A549 (cell line): Measurements from ENCODE around the gene PARP1. TPM values are rescaled to one million over a fixed set of nuclear protein-coding genes. Genes with fewer than 3 reads are reported as not detected.
A peak's percentile ranks its signal among the peaks of the same experiment; 100 is the strongest.

Experiments used
- ATAC-seq, 2 experiments: fragments of 200-7000 bp in 1 of 2; fragments of >200 bp in 1 of 2; cut with Nextera tagmentation in 1 of 2; cut with Tn5 transposase in 1 of 2; 3 replicates each; pipeline versions ENCODE4 v1.8.0 to v1.9.1; 2018 to 2020; ENCODE audit warnings: mild to moderate bottlenecking in 1 of 2, moderate library complexity in 1 of 2
- CTCF ChIA-PET: fragments of 300-600 bp; sonication (Branson Sonifier 250); formaldehyde crosslinking; extraction: SDS; loops from one replicate; lab custom pipeline; 2021; ENCODE audit warnings: antibody characterized with exemption, inconsistent platforms; lab: Yijun Ruan, JAX
- POLR2A ChIA-PET: fragments of 350-600 bp; formaldehyde crosslinking; extraction: SDS; loops from one replicate; lab custom pipeline; 2021; ENCODE audit warnings: antibody characterized with exemption, inconsistent platforms; lab: Yijun Ruan, JAX
- DNase-seq, 2 experiments: peaks; one replicate each; pipeline versions ENCODE4 v3.0.0 to v3.0.0-alpha.2; 2011 to 2016; ENCODE audit warnings: low read depth in 1 of 2, low spot score in 1 of 2
- FAIRE-seq: peaks from 2 replicates; lab custom pipeline; 2011; peaks lifted over from hg19 to GRCh38; lab: Jason Lieb, UNC
- H3K27ac ChIP-seq, 2 experiments: fragments of >200 bp; sonication (Bioruptor Twin); formaldehyde crosslinking; 3 replicates each; pipeline ENCODE4 v1.5.1; 2016 to 2017
- H3K4me1 ChIP-seq: fragments of >200 bp; sonication (Bioruptor Twin); formaldehyde crosslinking; 3 replicates; pipeline ENCODE4 v1.6.1; 2016
- H3K4me2 ChIP-seq: fragments of >200 bp; sonication (Bioruptor Twin); formaldehyde crosslinking; 3 replicates; pipeline ENCODE4 v1.6.1; 2016
- H3K4me3 ChIP-seq: fragments of >200 bp; sonication (Bioruptor Twin); formaldehyde crosslinking; 3 replicates; pipeline ENCODE4 v1.5.1; 2016
- H3K9me3 ChIP-seq: fragments of >200 bp; sonication (Bioruptor Twin); formaldehyde crosslinking; 3 replicates; pipeline ENCODE4 v1.6.1; 2016
- CBX2 ChIP-seq: fragments of 200-600 bp; sonication (generic); IDR thresholded peaks from 2 replicates; pipeline ENCODE4 v1.6.1; 2016; ENCODE audit warnings: low read depth, mild to moderate bottlenecking, borderline replicate concordance
- CBX8 ChIP-seq: fragments of 200-600 bp; sonication (generic); IDR thresholded peaks from 2 replicates; pipeline ENCODE4 v1.6.1; 2016
- EHF ChIP-seq: fragments of 250-450 bp; sonication (Bioruptor Pico); IDR thresholded peaks from 2 replicates; pipeline ENCODE4 v1.5.0; 2020; ENCODE audit warnings: mild to moderate bottlenecking
- EP300 ChIP-seq, 2 experiments: fragments of >200 bp; sonication (Bioruptor Twin); formaldehyde crosslinking; IDR thresholded peaks; 2 replicates in 1 of 2; 3 replicates in 1 of 2; pipeline ENCODE4 v1.6.1; 2016 to 2017
- ESRRA ChIP-seq: fragments of 150-350 bp; IDR thresholded peaks from 2 replicates; pipeline ENCODE4 v1.6.1; 2014; ENCODE audit warnings: mild to moderate bottlenecking, low read length, borderline replicate concordance
- FOSB ChIP-seq: fragments of 250-450 bp; sonication (Bioruptor Pico); IDR thresholded peaks from 2 replicates; pipeline ENCODE4 v1.5.0; 2020; ENCODE audit warnings: mild to moderate bottlenecking, moderate library complexity
- FOSL2 ChIP-seq, 2 experiments: fragments of 450-650 bp in 1 of 2; fragments of >200 bp in 1 of 2; sonication (Bioruptor Twin) in 1 of 2; formaldehyde crosslinking; IDR thresholded peaks; 2 replicates each; pipeline versions ENCODE4 v1.5.0 to v1.6.1; 2016 to 2020; ENCODE audit warnings: mild to moderate bottlenecking in 1 of 2, moderate library complexity in 1 of 2
- HEYL ChIP-seq: fragments of 250-450 bp; sonication (Bioruptor Pico); IDR thresholded peaks from 2 replicates; pipeline ENCODE4 v1.8.0; 2021; ENCODE audit warnings: mild to moderate bottlenecking, moderate library complexity
- HOXA7 ChIP-seq: fragments of 250-450 bp; sonication (Bioruptor Pico); IDR thresholded peaks from 2 replicates; pipeline ENCODE4 v1.5.0; 2020; ENCODE audit warnings: mild to moderate bottlenecking, moderate library complexity
- HOXB13 ChIP-seq: fragments of 250-450 bp; sonication (Bioruptor Pico); IDR thresholded peaks from 2 replicates; pipeline ENCODE4 v1.5.0; 2020; ENCODE audit warnings: low read depth, mild to moderate bottlenecking, moderate library complexity
- HOXB5 ChIP-seq: fragments of 250-450 bp; sonication (Bioruptor Pico); IDR thresholded peaks from 2 replicates; pipeline ENCODE4 v1.5.0; 2020; ENCODE audit warnings: mild to moderate bottlenecking, moderate library complexity
- KDM1A ChIP-seq: fragments of 200-600 bp; sonication (generic); IDR thresholded peaks from 2 replicates; pipeline ENCODE4 v1.6.1; 2016; ENCODE audit warnings: low read depth, mild to moderate bottlenecking
- MAZ ChIP-seq: fragments of 150-350 bp; IDR thresholded peaks from 2 replicates; pipeline ENCODE4 v1.6.1; 2014; ENCODE audit warnings: antibody characterized with exemption, low read depth, low read length, borderline replicate concordance
- MYC ChIP-seq: IDR thresholded peaks from 2 replicates; pipeline ENCODE4 v1.6.1; 2012; ENCODE audit warnings: mild to moderate bottlenecking, inconsistent platforms, low read length, improper control_type of control experiment, borderline replicate concordance
- NPAS2 ChIP-seq: fragments of 250-450 bp; sonication (Bioruptor Pico); IDR thresholded peaks from 2 replicates; pipeline ENCODE4 v1.8.0; 2022; ENCODE audit warnings: mild to moderate bottlenecking, moderate library complexity, borderline replicate concordance
- PHF8 ChIP-seq: fragments of 200-600 bp; sonication (generic); IDR thresholded peaks from 2 replicates; pipeline ENCODE4 v1.6.1; 2016; ENCODE audit warnings: low read depth, mild to moderate bottlenecking, antibody characterized with exemption, moderate library complexity, borderline replicate concordance
- POLR2A ChIP-seq: IDR thresholded peaks from 2 replicates; pipeline ENCODE4 v1.6.1; 2012; ENCODE audit warnings: mild to moderate bottlenecking, low read length
- RAD21 ChIP-seq, 2 experiments: fragments of >200 bp in 1 of 2; sonication (Bioruptor Twin) in 1 of 2; formaldehyde crosslinking in 1 of 2; IDR thresholded peaks in 1 of 2; conservative IDR thresholded peaks in 1 of 2; 2 replicates in 1 of 2; 3 replicates in 1 of 2; pipeline ENCODE4 v1.6.1; 2012 to 2018; ENCODE audit warnings: inconsistent platforms in 1 of 2
- RARB ChIP-seq: fragments of 250-450 bp; sonication (Bioruptor Pico); IDR thresholded peaks from 2 replicates; pipeline ENCODE4 v1.8.0; 2021; ENCODE audit warnings: mild to moderate bottlenecking, moderate library complexity
- RCOR1 ChIP-seq: fragments of 150-350 bp; IDR thresholded peaks from 2 replicates; pipeline ENCODE4 v1.6.1; 2014; ENCODE audit warnings: antibody characterized with exemption, low read length, low read depth
- RFX5 ChIP-seq: fragments of 450-650 bp; IDR thresholded peaks from 2 replicates; pipeline ENCODE4 v1.7.1; 2014; ENCODE audit warnings: antibody characterized with exemption, mild to moderate bottlenecking, moderate library complexity
- RNF2 ChIP-seq: fragments of 200-600 bp; sonication (generic); IDR thresholded peaks from 2 replicates; pipeline ENCODE4 v1.6.1; 2016; ENCODE audit warnings: low read depth, mild to moderate bottlenecking, antibody characterized with exemption, moderate library complexity, borderline replicate concordance
- TP53 ChIP-seq: fragments of 250-450 bp; sonication (Bioruptor Pico); IDR thresholded peaks from 2 replicates; pipeline ENCODE4 v1.5.0; 2021; ENCODE audit warnings: mild to moderate bottlenecking, moderate library complexity
- ZFP36 ChIP-seq: fragments of 450-650 bp; IDR thresholded peaks from 2 replicates; pipeline ENCODE4 v1.6.1; 2014; ENCODE audit warnings: borderline replicate concordance; ENCODE audit not compliant: partially characterized antibody
- ZNF302 ChIP-seq: fragments of 250-450 bp; sonication (Bioruptor Pico); IDR thresholded peaks from 2 replicates; pipeline ENCODE4 v1.9.0; 2021; ENCODE audit warnings: inconsistent platforms, mild to moderate bottlenecking, moderate library complexity
- WGBS: methylation state at CpG from one replicate; pipeline ENCODE4 v1.1.6; 2017; ENCODE audit errors: missing lambda C conversion rate; 5-methylcytosine and 5-hydroxymethylcytosine counted together
- polyA plus RNA-seq, 4 experiments: library from polyadenylated mRNA; depleted of rRNA in 3 of 4; stranded (reverse); fragments of >200 nt; fragmentation: RNase III in 1 of 4; extraction: RNeasy Plus Mini Kit Qiagen cat#74134 plus additional on column Dnase treatment in 1 of 4; gene quantifications; 2 replicates in 3 of 4; 3 replicates in 1 of 4; pipeline ENCODE4 v1.2.3, GENCODE V29; 2011 to 2017
- TF ChIP-seq, protein P1 (sequence below): fragments of 150-350 bp; IDR thresholded peaks from 2 replicates; pipeline ENCODE4 v1.6.1; 2014; ENCODE audit warnings: low read depth, mild to moderate bottlenecking, low read length
- TF ChIP-seq, protein P2 (sequence below): IDR thresholded peaks from 2 replicates; pipeline ENCODE4 v1.6.1; 2012; ENCODE audit warnings: low read depth, borderline replicate concordance
- TF ChIP-seq, protein P3 (sequence below): fragments of >200 bp; sonication (Bioruptor Twin); formaldehyde crosslinking; IDR thresholded peaks from 3 replicates; pipeline ENCODE4 v1.6.1; 2016
- TF ChIP-seq, protein P4 (sequence below): fragments of >200 bp; sonication (Bioruptor Twin); formaldehyde crosslinking; IDR thresholded peaks from 2 replicates; pipeline ENCODE4 v1.6.1; 2016
- TF ChIP-seq, protein P5 (sequence below): fragments of 450-650 bp; IDR thresholded peaks from 2 replicates; pipeline ENCODE4 v1.6.1; 2014; ENCODE audit warnings: antibody characterized with exemption
- TF ChIP-seq, protein P6 (sequence below): IDR thresholded peaks from 2 replicates; pipeline ENCODE4 v1.6.1; 2012

The PARP1 gene
- polyA plus RNA-seq, 2 of the 4 experiments (the other 2 are of a cell fraction) = 125 to 134 TPM

DNA sequence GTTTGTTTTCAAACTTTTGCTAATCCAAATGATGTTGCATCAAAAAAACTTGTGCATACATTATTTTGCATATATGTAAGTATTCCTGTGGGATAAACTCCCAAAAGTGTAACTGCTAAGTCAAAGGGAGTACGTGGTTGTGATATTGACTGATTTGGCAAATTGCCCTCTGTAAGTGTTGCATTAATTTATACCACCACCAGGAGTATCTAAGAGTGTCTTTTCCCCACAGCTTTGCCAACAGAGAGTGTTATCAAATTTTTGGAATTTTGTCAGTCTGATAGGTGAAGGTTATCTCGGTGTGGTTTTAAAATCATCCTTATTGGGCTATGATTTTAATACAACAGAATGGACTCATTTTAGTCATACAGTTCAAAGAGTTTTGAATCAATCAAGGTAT, 30.1 kb upstream of the PARP1 start:
- TF ChIP-seq, protein P1, sequence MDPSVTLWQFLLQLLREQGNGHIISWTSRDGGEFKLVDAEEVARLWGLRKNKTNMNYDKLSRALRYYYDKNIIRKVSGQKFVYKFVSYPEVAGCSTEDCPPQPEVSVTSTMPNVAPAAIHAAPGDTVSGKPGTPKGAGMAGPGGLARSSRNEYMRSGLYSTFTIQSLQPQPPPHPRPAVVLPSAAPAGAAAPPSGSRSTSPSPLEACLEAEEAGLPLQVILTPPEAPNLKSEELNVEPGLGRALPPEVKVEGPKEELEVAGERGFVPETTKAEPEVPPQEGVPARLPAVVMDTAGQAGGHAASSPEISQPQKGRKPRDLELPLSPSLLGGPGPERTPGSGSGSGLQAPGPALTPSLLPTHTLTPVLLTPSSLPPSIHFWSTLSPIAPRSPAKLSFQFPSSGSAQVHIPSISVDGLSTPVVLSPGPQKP = no peak
- TF ChIP-seq, protein P2, sequence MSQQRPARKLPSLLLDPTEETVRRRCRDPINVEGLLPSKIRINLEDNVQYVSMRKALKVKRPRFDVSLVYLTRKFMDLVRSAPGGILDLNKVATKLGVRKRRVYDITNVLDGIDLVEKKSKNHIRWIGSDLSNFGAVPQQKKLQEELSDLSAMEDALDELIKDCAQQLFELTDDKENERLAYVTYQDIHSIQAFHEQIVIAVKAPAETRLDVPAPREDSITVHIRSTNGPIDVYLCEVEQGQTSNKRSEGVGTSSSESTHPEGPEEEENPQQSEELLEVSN = no peak
- TF ChIP-seq FOSB (no peak), RCOR1 (no peak), KDM1A (no peak), HEYL (CRISPR knock-in tag) (no peak), RAD21 (conservative IDR thresholded peaks at IDR 0.05 in 1 of 2, IDR thresholded peaks at IDR 0.05 in 1 of 2) (no peak), CBX2 (no peak), RARB (CRISPR knock-in tag) (no peak), NPAS2 (no peak), MYC (no peak), ESRRA (no peak), RNF2 (no peak), POLR2A (no peak)
- TF ChIP-seq, protein P3, sequence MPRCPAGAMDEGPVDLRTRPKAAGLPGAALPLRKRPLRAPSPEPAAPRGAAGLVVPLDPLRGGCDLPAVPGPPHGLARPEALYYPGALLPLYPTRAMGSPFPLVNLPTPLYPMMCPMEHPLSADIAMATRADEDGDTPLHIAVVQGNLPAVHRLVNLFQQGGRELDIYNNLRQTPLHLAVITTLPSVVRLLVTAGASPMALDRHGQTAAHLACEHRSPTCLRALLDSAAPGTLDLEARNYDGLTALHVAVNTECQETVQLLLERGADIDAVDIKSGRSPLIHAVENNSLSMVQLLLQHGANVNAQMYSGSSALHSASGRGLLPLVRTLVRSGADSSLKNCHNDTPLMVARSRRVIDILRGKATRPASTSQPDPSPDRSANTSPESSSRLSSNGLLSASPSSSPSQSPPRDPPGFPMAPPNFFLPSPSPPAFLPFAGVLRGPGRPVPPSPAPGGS = no peak
- TF ChIP-seq, protein P4, sequence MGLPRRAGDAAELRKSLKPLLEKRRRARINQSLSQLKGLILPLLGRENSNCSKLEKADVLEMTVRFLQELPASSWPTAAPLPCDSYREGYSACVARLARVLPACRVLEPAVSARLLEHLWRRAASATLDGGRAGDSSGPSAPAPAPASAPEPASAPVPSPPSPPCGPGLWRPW = no peak
- H3K4me1 ChIP-seq = no peaks in the 10 kb centered on the region
- peak in 1 of 2 experiments; percentile 69; a peak in 3 of 6 replicates for ATAC-seq
- FAIRE-seq = no peak
- no peak overlapping the region for H3K4me2 ChIP-seq
- no peak overlapping the region for H3K27ac ChIP-seq
- no peaks in the 10 kb centered on the region for H3K9me3 ChIP-seq
- H3K4me3 ChIP-seq = no peak overlapping the region
- ChIA-PET CTCF (interaction anchor here (1.5 to 1.9 kb wide), 2 partner anchors 13 to 31 kb away, joined by 8 to 10 read pairs; partner anchors contain the start of gene PARP1), POLR2A (no interaction called here)
- peak in 1 of 2 experiments; percentile 36 for DNase-seq
- WGBS = 6% methylated on average over 2 of the region's 2 CpGs

DNA sequence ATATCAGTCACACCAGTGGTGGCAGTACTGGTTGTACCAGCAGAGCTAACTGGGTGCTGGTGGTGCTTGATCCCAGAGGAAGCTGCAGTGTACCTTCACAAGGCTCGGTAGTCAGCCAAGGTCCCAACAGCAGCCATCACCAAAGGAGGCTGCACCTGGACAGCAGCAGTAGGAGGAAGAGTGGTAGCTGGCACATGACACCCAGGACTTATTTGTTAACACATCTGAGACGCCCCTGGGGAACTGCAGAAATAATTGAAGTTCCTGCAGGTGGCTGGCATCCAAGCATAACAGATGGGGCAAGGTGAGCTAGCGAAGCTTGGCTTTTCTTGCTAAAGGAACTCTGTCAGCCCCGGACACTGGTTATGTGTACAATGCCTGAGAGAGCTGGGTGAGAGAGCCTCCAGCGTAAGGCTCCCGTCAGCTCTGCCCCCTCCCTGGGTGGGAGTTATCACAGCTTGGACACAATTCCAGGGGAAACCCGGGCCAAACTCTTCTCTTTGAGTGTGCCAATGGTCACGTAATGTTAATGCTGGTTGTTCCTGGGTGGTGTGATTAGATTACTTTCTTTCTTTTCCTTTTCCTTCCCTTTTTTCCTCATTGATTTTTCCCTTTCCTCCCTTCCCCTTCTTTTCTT, 29.1 kb upstream of the PARP1 start:
- ChIA-PET POLR2A (no interaction called here), CTCF (interaction anchor here (0.7 to 2.6 kb wide), 3 partner anchors 12 to 189 kb away, joined by 3 to 13 read pairs (median 4); no protein-coding TSS in a partner anchor)
- TF ChIP-seq CBX8 (no peak), HOXB5 (CRISPR knock-in tag) (no peak), EHF (CRISPR knock-in tag) (no peak), FOSL2 (IDR thresholded peaks at IDR 0.05) (no peak), FOSL2 (CRISPR knock-in tag; IDR thresholded peaks at IDR 0.05) (no peak), CBX2 (no peak), ZFP36 (no peak), TP53 (CRISPR knock-in tag) (no peak), MAZ (no peak), PHF8 (no peak), HOXB13 (CRISPR knock-in tag) (no peak), RFX5 (no peak), ZNF302 (CRISPR knock-in tag) (no peak), HOXA7 (no peak), EP300 (IDR thresholded peaks at IDR 0.05) (no peak), RNF2 (no peak)
- TF ChIP-seq, protein P5, sequence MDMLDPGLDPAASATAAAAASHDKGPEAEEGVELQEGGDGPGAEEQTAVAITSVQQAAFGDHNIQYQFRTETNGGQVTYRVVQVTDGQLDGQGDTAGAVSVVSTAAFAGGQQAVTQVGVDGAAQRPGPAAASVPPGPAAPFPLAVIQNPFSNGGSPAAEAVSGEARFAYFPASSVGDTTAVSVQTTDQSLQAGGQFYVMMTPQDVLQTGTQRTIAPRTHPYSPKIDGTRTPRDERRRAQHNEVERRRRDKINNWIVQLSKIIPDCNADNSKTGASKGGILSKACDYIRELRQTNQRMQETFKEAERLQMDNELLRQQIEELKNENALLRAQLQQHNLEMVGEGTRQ = no peak
- TF ChIP-seq, protein P2 = no peak
- TF ChIP-seq, protein P3 = no peak
- TF ChIP-seq, protein P6, sequence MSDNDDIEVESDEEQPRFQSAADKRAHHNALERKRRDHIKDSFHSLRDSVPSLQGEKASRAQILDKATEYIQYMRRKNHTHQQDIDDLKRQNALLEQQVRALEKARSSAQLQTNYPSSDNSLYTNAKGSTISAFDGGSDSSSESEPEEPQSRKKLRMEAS = no peak
- FAIRE-seq = no peak
- Histone ChIP-seq H3K4me1 (no peaks in the 10 kb centered on the region), H3K4me2 (0 out of 3 replicates have a peak overlapping the region, but pooled peaks have one; percentile 7), H3K9me3 (no peaks in the 10 kb centered on the region), H3K4me3 (0 out of 3 replicates have a peak overlapping the region, but pooled peaks have one; percentile 14), H3K27ac (no peak overlapping the region)
- ATAC-seq = peak; percentile 11 to 41; a peak in 4 of 6 replicates
- WGBS = 11% methylated on average over 8 of the region's 8 CpGs
- DNase-seq = no peak
